ENCODE data around the gene SLC2A8.

DNA sequence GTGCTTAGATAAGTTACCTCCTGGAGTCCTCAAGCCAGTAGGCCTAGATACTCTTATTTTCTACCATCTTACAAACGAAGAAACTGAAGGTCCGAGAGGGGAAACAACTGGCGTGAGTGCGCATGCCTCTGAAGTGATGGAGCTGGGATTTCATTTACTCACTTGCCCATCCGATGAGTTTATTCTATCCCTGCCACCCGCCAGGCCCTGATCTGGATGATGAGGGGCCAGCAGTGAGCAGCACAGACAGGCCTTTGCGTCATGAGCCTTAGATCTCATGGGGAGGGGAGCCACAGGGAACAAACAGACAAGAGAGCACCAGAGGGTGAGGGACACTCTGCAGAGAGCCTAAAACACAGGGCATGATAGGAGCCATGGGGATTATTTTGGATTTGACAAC lies 34.1 kb upstream of the SLC2A8 start:
- TF ChIP-seq, protein P1, sequence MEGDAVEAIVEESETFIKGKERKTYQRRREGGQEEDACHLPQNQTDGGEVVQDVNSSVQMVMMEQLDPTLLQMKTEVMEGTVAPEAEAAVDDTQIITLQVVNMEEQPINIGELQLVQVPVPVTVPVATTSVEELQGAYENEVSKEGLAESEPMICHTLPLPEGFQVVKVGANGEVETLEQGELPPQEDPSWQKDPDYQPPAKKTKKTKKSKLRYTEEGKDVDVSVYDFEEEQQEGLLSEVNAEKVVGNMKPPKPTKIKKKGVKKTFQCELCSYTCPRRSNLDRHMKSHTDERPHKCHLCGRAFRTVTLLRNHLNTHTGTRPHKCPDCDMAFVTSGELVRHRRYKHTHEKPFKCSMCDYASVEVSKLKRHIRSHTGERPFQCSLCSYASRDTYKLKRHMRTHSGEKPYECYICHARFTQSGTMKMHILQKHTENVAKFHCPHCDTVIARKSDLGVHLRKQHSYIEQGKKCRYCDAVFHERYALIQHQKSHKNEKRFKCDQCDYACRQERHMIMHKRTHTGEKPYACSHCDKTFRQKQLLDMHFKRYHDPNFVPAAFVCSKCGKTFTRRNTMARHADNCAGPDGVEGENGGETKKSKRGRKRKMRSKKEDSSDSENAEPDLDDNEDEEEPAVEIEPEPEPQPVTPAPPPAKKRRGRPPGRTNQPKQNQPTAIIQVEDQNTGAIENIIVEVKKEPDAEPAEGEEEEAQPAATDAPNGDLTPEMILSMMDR (IDR thresholded peaks at IDR 0.05; ENCODE audit: low read length), result no peak
- no peak for TF ChIP-seq EZH2 (IDR thresholded peaks at IDR 0.05; ENCODE audit: borderline replicate concordance, low read length)
